ENCODE data around the gene LAMC3. TPM values are rescaled to one million over a fixed set of nuclear protein-coding genes. Genes with fewer than 3 reads are reported as not detected.

The LAMC3 gene
- total RNA-seq, 1 experiment from 2014 or later = not detected

DNA sequence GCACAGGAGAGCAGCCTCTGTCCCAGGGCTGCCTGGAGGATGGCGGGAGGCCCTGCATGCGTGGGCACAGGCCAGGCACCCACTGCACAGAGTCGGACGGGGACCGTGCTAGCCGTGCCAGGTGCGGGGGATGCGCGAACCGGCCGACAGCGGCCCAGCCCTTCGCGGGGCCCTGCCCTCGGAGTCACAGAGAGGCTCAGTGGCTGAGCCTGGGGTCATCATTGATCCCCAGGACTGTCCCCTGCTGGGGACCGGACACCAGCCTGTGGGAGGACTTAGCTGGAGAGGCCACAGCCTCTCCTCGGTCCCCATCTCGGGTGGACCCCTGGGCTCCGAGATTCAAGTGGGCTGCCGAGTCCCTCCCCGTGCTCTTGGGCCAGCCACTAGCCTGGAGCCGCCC, 19.1 kb upstream of the LAMC3 start:
- no peak for DNase-seq (ENCODE audit: unreplicated experiment)
- intact Hi-C loops (cut with micrococcal nuclease) = no loop called here
- Mint-ChIP-seq H3K36me3 (ENCODE audit: insufficient read depth, unreplicated experiment) (no peaks in the 10 kb centered on the region), H3K9me3 (ENCODE audit: unreplicated experiment) (no peaks in the 10 kb centered on the region), H3K27ac (ENCODE audit: low read depth, unreplicated experiment) (no peak overlapping the region), H3K4me1 (ENCODE audit: insufficient read depth, unreplicated experiment) (peaks cover 6% of the 10 kb centered on the region), H3K4me3 (ENCODE audit: unreplicated experiment) (no peak overlapping the region), H3K27me3 (ENCODE audit: insufficient read depth, unreplicated experiment) (no peaks in the 10 kb centered on the region)
- ChIA-PET CTCF (interaction anchor here (1.2 kb wide), 1 partner anchor 16 kb away, joined by 3 read pairs; no protein-coding TSS in a partner anchor), POLR2A (no interaction called here)
- BruUV-seq (replicated peaks) = no TSS peak
- TF ChIP-seq, protein P1, sequence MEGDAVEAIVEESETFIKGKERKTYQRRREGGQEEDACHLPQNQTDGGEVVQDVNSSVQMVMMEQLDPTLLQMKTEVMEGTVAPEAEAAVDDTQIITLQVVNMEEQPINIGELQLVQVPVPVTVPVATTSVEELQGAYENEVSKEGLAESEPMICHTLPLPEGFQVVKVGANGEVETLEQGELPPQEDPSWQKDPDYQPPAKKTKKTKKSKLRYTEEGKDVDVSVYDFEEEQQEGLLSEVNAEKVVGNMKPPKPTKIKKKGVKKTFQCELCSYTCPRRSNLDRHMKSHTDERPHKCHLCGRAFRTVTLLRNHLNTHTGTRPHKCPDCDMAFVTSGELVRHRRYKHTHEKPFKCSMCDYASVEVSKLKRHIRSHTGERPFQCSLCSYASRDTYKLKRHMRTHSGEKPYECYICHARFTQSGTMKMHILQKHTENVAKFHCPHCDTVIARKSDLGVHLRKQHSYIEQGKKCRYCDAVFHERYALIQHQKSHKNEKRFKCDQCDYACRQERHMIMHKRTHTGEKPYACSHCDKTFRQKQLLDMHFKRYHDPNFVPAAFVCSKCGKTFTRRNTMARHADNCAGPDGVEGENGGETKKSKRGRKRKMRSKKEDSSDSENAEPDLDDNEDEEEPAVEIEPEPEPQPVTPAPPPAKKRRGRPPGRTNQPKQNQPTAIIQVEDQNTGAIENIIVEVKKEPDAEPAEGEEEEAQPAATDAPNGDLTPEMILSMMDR (IDR thresholded peaks at IDR 0.05; ENCODE audit: unreplicated experiment) = no peak

DNA sequence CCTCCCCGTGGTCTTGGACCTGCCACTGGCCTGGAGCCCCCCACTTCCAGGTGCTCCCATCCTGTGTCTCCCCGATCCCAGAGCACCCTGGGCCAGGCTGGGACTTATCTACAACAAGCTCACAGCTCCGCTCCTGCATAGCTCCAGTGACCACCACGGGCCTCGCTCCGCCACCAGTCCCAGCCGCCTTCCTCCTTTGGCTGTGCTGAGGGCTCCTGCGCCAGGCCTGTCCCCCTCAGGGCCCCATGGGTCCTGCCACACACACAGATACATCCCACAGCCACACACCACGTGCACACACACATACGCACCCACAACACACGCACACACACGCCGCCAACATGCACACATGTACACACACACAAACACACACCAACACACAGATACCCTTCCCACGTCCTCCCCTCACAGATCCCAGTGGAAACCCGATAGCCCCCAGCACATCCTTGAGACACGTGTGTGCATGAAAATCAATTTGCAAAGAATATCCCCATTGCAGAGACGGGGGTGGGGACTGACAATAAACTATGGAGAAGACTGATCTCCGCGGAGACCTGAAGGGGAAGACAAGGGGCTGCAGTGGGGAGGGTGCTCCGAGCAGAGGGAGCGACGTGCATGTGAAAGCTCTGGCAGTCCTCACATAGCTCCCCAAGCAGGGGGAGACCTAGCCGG, 18.5 kb upstream of the LAMC3 start:
- Mint-ChIP-seq H3K27me3 (ENCODE audit: insufficient read depth, unreplicated experiment) (no peaks in the 10 kb centered on the region), H3K36me3 (ENCODE audit: insufficient read depth, unreplicated experiment) (no peaks in the 10 kb centered on the region), H3K27ac (ENCODE audit: low read depth, unreplicated experiment) (no peak overlapping the region), H3K4me3 (ENCODE audit: unreplicated experiment) (no peak overlapping the region), H3K9me3 (ENCODE audit: unreplicated experiment) (no peaks in the 10 kb centered on the region), H3K4me1 (ENCODE audit: insufficient read depth, unreplicated experiment) (peaks cover 10% of the 10 kb centered on the region)
- TF ChIP-seq, protein P1 (IDR thresholded peaks at IDR 0.05; ENCODE audit: unreplicated experiment) = no peak
- ChIA-PET CTCF (interaction anchor here (0.5 to 1.2 kb wide), 2 partner anchors 16 to 146 kb away, joined by 3 read pairs; no protein-coding TSS in a partner anchor), POLR2A (no interaction called here)
- no TSS peak for BruUV-seq (replicated peaks)
- intact Hi-C loops (cut with micrococcal nuclease) = no loop called here
- no peak for DNase-seq (ENCODE audit: unreplicated experiment)

DNA sequence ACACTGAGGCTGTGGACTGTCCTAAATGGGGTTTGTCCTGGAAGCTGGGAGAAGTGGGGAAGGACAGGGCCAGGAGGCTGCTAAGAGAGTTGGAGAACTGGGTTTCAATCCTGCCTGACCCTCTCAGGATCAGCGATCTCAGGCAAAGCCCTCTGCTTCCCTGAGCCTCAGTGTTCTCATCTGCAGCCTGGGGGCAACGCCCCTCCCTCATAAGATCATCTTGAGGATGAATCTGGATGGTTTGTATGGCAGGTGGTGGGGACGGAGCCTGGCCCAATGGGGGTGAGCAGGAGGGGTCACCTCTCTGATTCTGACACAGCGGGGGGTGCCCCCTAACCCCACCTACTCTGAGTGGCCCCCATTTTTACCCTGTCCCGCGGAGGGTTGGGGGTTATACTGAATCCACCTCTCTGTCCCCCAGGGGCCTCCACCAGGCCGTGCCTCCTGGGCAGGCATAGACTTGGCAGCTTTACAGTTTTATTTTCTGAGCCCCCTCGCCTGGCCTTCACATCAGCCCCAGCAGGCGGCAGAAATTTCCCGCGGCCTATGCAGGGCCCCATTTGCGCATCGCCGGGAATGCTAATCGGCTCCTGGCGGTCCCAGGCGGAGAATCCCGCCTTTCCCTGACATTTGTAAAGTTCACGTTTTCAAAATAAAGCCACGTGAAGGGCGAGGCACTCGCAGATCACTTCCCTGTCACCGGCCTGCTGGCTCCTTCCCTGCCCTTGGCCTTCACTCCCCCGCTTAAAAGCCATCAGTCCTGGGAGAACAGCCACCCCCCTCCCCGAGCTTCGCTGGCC, 17.8 kb upstream of the LAMC3 start:
- no peaks in the 10 kb centered on the region for H3K36me3 Mint-ChIP-seq (ENCODE audit: insufficient read depth, unreplicated experiment)
- intact Hi-C loops (cut with micrococcal nuclease) = no loop called here
- no peaks in the 10 kb centered on the region for H3K27me3 Mint-ChIP-seq (ENCODE audit: insufficient read depth, unreplicated experiment)
- POLR2A ChIA-PET = no interaction called here
- no peak overlapping the region for H3K4me3 Mint-ChIP-seq (ENCODE audit: unreplicated experiment)
- no peaks in the 10 kb centered on the region for H3K9me3 Mint-ChIP-seq (ENCODE audit: unreplicated experiment)
- CTCF ChIA-PET = interaction anchor here (0.5 to 1.2 kb wide), 4 partner anchors 15 to 282 kb away, joined by 3 read pairs; no protein-coding TSS in a partner anchor
- no peak overlapping the region for H3K27ac Mint-ChIP-seq (ENCODE audit: low read depth, unreplicated experiment)
- DNase-seq (ENCODE audit: unreplicated experiment) = no peak
- no TSS peak for BruUV-seq (replicated peaks)
- TF ChIP-seq, protein P1 (IDR thresholded peaks at IDR 0.05; ENCODE audit: unreplicated experiment) = no peak
- peaks cover 10% of the 10 kb centered on the region for H3K4me1 Mint-ChIP-seq (ENCODE audit: insufficient read depth, unreplicated experiment)

Measured in MCF 10A (cell line).